Esophagus squamous epithelium (tissue), 5 donors: Measurements from ENCODE around the gene FANK1. TPM values are rescaled to one million over a fixed set of nuclear protein-coding genes. Genes with fewer than 3 reads are reported as not detected.

Source experiments
- DNase-seq: peaks from one replicate; lab custom pipeline; 2025; lab: John Stamatoyannopoulos, UW
- H3K27ac ChIP-seq, 4 donors: fragments of 200-600 bp; sonication (generic); one replicate each; pipeline ENCODE4 v1.5.1; 2016 to 2019; ENCODE audit warnings: mild to moderate bottlenecking in 1 of 4
- H3K27me3 ChIP-seq, 4 donors: fragments of 200-600 bp; sonication (generic); 1 replicate in 3 of 4; 2 replicates in 1 of 4; pipeline versions ENCODE4 v1.5.1 to v1.6.0; 2017 to 2021; ENCODE audit warnings: antibody characterized with exemption in 1 of 4
- H3K36me3 ChIP-seq, 3 donors: fragments of 200-600 bp; sonication (generic); one replicate each; pipeline ENCODE4 v1.5.1; 2016 to 2019
- H3K4me1 ChIP-seq, 3 donors: fragments of 200-600 bp; sonication (generic); one replicate each; pipeline ENCODE4 v1.5.1; 2017 to 2019
- H3K4me3 ChIP-seq, 4 donors: fragments of 200-600 bp; sonication (generic); 1 replicate in 3 of 4; 2 replicates in 1 of 4; pipeline ENCODE4 v1.5.1; 2016 to 2019; ENCODE audit warnings: mild to moderate bottlenecking in 2 of 4, moderate library complexity in 1 of 4
- H3K9me3 ChIP-seq, 3 donors: fragments of 200-600 bp; sonication (generic); one replicate each; pipeline ENCODE4 v1.5.1; 2016 to 2019
- CTCF ChIP-seq, 6 experiments: fragments of 450-650 bp in 4 of 6; fragments of 200-600 bp in 2 of 6; sonication (generic) in 2 of 6; IDR thresholded peaks; one replicate each; pipeline ENCODE4 v1.5.1; 2016 to 2019; ENCODE audit warnings: antibody characterized with exemption in 6 of 6, mild to moderate bottlenecking in 4 of 6, moderate library complexity in 4 of 6
- POLR2A ChIP-seq, 4 donors: fragments of 450-650 bp; IDR thresholded peaks; one replicate each; pipeline ENCODE4 v1.6.1; 2017; ENCODE audit warnings: antibody characterized with exemption in 4 of 4, mild to moderate bottlenecking in 4 of 4, moderate library complexity in 3 of 4
- WGBS, 2 donors: methylation state at CpG; one replicate each; pipeline ENCODE4 v1.1.5; 2018; 5-methylcytosine and 5-hydroxymethylcytosine counted together
- intact Hi-C: fragments of 100-400 bp; cut with DNase I; formaldehyde crosslinking; loops from one replicate; pipeline ENCODE4 v1.15.0; 2022
- total RNA-seq, 4 donors: library from RNA; depleted of rRNA; stranded (reverse); fragments of >200 nt; gene quantifications; one replicate each; pipeline ENCODE4 v1.1.0, GENCODE V29; 2016
- donor health status: DM: yes; HTN: yes; CAD: no.

The FANK1 gene
- total RNA-seq, 4 donors from 2014 or later, result 1.7 to 7.7 (median 3.8) TPM

GRCh38 chr10:125983656-125984055 lies 87.3 kb downstream of the FANK1 start:
- DNase-seq, result no peak
- Histone ChIP-seq H3K27ac (no peak overlapping the region), H3K36me3 (no peaks in the 10 kb centered on the region), H3K9me3 (no peaks in the 10 kb centered on the region), H3K27me3 (no peaks in the 10 kb centered on the region), H3K4me3 (no peak overlapping the region), H3K4me1 (no peaks in the 10 kb centered on the region)
- TF ChIP-seq POLR2A (IDR thresholded peaks at IDR 0.05) (no peak), CTCF (IDR thresholded peaks at IDR 0.05) (no peak)
- intact Hi-C loops, result loop anchor here (10.0 kb wide), 1 partner anchor 521 kb away; no protein-coding TSS in a partner anchor
- 82 to 88% methylated on average over 5 of the region's 5 CpGs for WGBS, 2 donors

GRCh38 chr10:125984346-125984745 lies 88.0 kb downstream of the FANK1 start:
- TF ChIP-seq CTCF (IDR thresholded peaks at IDR 0.05) (no peak), POLR2A (IDR thresholded peaks at IDR 0.05) (no peak)
- no peak overlapping the region for H3K4me3 ChIP-seq
- WGBS, 2 donors, result 72 to 78% methylated on average over 3 to 4 of the region's 4 CpGs
- DNase-seq, result no peak
- no peaks in the 10 kb centered on the region for H3K27me3 ChIP-seq
- H3K36me3 ChIP-seq, result no peaks in the 10 kb centered on the region
- H3K4me1 ChIP-seq, result no peaks in the 10 kb centered on the region
- no peak overlapping the region for H3K27ac ChIP-seq
- intact Hi-C loops, result loop anchor here (10.0 kb wide), 1 partner anchor 520 kb away; no protein-coding TSS in a partner anchor
- no peaks in the 10 kb centered on the region for H3K9me3 ChIP-seq

GRCh38 chr10:125984865-125985495 lies 88.6 kb downstream of the FANK1 start:
- intact Hi-C loops, result loop anchor here (10.0 kb wide), 1 partner anchor 520 kb away; no protein-coding TSS in a partner anchor
- 70 to 78% methylated on average over 6 of the region's 6 CpGs for WGBS, 2 donors
- no peaks in the 10 kb centered on the region for H3K4me1 ChIP-seq

GRCh38 chr10:125985557-125986240 lies 89.3 kb downstream of the FANK1 start:
- H3K27ac ChIP-seq, result no peak overlapping the region
- H3K4me3 ChIP-seq, result no peak overlapping the region
- 76 to 79% methylated on average over 4 to 5 of the region's 5 CpGs for WGBS, 2 donors
- no peaks in the 10 kb centered on the region for H3K27me3 ChIP-seq
- H3K9me3 ChIP-seq, result no peaks in the 10 kb centered on the region
- H3K36me3 ChIP-seq, result no peaks in the 10 kb centered on the region
- no peak for DNase-seq
- no peaks in the 10 kb centered on the region for H3K4me1 ChIP-seq
- intact Hi-C loops, result loop anchor here (10.0 kb wide), 1 partner anchor 519 kb away; no protein-coding TSS in a partner anchor
- TF ChIP-seq POLR2A (IDR thresholded peaks at IDR 0.05) (no peak), CTCF (IDR thresholded peaks at IDR 0.05) (no peak)

More at GRCh38 chr10:125984865-125985495, 88.6 kb downstream of the FANK1 start:
- H3K36me3 ChIP-seq, result no peaks in the 10 kb centered on the region
- H3K4me3 ChIP-seq, result no peak overlapping the region
- no peak for DNase-seq
- no peaks in the 10 kb centered on the region for H3K9me3 ChIP-seq
- no peak for TF ChIP-seq POLR2A (IDR thresholded peaks at IDR 0.05)
- H3K27me3 ChIP-seq, result no peaks in the 10 kb centered on the region
- H3K27ac ChIP-seq, result no peak overlapping the region

- no peaks in the 10 kb centered on the region for H3K27me3 ChIP-seq
- H3K9me3 ChIP-seq, result no peaks in the 10 kb centered on the region
- intact Hi-C loops, result loop anchor here (10.0 kb wide), 1 partner anchor 515 kb away; no protein-coding TSS in a partner anchor
- H3K4me1 ChIP-seq, result no peaks in the 10 kb centered on the region
- TF ChIP-seq CTCF (IDR thresholded peaks at IDR 0.05) (no peak), POLR2A (IDR thresholded peaks at IDR 0.05) (no peak)
- H3K27ac ChIP-seq, result no peak overlapping the region
- 91 to 93% methylated on average over 5 of the region's 5 CpGs for WGBS, 2 donors
- no peak overlapping the region for H3K4me3 ChIP-seq
- DNase-seq, result no peak
- no peaks in the 10 kb centered on the region for H3K36me3 ChIP-seq
Observed at GRCh38 chr10:125989791-125990190, 93.4 kb downstream of the FANK1 start.
